Effector memory CD4-positive, alpha-beta T cell (primary cell): Measurements from ENCODE around the gene TNC.
"Not testable (repeated sequence)": the region's sequence is repeated elsewhere in the genome, so short reads cannot be mapped to it uniquely, and the experiment has no call there.

ENCODE experiments used
- DNase-seq, 3 donors: peaks; one replicate each; pipeline ENCODE4 v3.0.0-alpha.2; 2020
- H3K27ac ChIP-seq: 2 replicates; pipeline ENCODE4 v1.7.0; 2013; ENCODE audit warnings: mild to moderate bottlenecking, low read length, moderate library complexity; ENCODE audit not compliant: insufficient read depth, poor library complexity, severe bottlenecking
- H3K27me3 ChIP-seq: replicated peaks from 2 replicates; pipeline ENCODE4 v1.7.0; 2013; ENCODE audit warnings: mild to moderate bottlenecking, low read length; ENCODE audit not compliant: insufficient read depth, control insufficient read depth, poor library complexity, severe bottlenecking
- H3K36me3 ChIP-seq: 2 replicates; pipeline ENCODE4 v1.7.0; 2013; ENCODE audit warnings: mild to moderate bottlenecking, low read length, moderate library complexity; ENCODE audit not compliant: control insufficient read depth, insufficient read depth
- H3K4me1 ChIP-seq: 2 replicates; pipeline ENCODE4 v1.7.0; 2013; ENCODE audit warnings: low read length, mild to moderate bottlenecking; ENCODE audit not compliant: control insufficient read depth, insufficient read depth, poor library complexity, severe bottlenecking
- H3K4me3 ChIP-seq: 2 replicates; pipeline ENCODE4 v1.7.0; 2013; ENCODE audit warnings: low read length, low read depth, mild to moderate bottlenecking; ENCODE audit not compliant: insufficient read depth, poor library complexity, severe bottlenecking
- H3K9me3 ChIP-seq: 2 replicates; pipeline ENCODE4 v1.7.0; 2013; ENCODE audit warnings: mild to moderate bottlenecking, low read length, moderate library complexity; ENCODE audit not compliant: control insufficient read depth

The TNC gene

DNA sequence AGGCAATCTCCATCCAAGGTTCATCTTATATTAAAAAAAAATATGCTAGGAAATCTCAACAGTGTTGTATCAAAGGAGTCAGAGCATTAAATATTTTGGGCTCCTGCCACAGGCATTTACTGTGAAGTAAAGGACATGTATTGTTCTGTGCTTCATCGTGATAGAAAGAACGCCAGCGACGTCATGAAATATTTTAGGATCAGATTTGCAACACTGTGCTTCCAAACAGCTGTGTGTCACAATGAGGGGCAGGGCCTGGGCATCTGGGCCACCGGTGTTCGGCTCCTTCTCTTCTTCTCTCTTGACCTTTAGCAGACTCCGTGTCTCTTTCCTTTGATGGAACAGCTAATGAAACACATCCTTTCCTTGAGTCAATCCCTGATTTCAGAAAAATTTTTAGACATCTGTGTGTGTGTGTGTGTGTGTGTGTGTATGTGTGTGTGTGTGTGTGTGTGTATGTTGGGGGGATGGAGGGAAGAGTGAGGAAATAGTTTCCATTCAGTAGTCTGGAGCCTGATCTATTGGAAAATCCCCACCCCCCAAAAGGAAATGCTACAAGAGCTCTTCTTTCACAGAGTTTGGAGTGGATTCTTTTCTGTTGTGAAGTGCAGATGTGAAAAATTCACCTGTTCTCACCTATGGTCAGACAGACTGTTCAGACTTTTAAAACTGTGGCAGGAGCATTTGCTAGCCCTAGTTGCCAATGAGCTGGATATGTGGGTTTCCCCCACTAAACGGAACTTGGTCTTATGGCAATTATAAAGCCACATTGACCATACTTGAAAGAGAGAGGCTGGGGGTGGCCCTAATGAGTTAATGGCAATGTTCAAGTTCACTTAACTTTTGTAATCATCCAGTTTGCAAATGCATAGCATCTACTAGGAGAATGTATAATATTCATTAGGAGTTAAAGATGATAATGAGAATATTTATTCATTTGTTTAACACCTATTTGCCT, 18.1 kb upstream of the TNC start:
- H3K36me3 ChIP-seq: no peaks in the 10 kb centered on the region
- H3K27me3 ChIP-seq: no peaks in the 10 kb centered on the region
- no peak for DNase-seq
- H3K4me1 ChIP-seq: no peaks in the 10 kb centered on the region
- H3K4me3 ChIP-seq: no peak overlapping the region
- no peaks in the 10 kb centered on the region for H3K9me3 ChIP-seq
- no peak overlapping the region for H3K27ac ChIP-seq

DNA sequence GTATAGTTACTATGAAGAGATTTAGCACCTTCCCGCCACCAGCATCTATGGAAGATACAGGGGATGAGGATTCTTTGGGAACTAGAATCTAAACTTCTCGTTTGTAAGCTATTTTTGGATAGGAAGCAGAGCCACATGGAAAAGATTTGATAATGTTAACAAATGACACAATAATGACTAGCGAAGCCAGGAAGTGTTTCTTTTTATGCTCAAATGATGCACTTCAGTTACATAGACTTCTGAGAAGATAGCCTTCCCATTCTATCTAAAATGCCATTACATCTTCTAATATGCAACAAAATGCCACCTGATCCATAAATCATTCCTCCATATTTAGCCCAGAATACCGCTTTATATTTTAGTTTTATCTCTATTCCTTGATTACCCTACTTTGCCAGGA, 17.0 kb upstream of the TNC start:
- Histone ChIP-seq H3K36me3 (no peaks in the 10 kb centered on the region), H3K27ac (no peak overlapping the region), H3K4me3 (no peak overlapping the region), H3K9me3 (no peaks in the 10 kb centered on the region), H3K27me3 (no peaks in the 10 kb centered on the region), H3K4me1 (no peaks in the 10 kb centered on the region)
- no peak for DNase-seq

DNA sequence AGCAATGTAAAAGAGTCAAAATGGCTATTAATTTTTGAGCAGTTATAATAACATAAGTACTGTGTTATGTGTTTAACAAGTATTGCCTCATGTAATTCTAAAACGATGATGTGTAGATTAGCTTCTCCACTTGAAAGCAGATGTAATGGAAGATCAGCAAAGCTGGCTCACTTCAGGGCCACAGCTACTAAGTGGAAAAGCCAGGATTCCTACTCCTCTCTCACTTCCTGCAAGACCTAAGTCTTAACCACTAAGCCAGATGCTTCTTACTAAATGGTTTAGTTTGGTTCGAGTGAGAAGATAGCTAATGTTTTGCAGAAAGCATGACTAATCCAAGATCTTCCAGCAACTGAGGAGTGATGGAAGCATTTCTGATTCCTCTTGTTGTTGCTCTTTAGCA, 15.7 kb upstream of the TNC start:
- H3K4me3 ChIP-seq: no peak overlapping the region
- no peak for DNase-seq
- no peaks in the 10 kb centered on the region for H3K36me3 ChIP-seq
- H3K9me3 ChIP-seq: no peaks in the 10 kb centered on the region
- no peak overlapping the region for H3K27ac ChIP-seq
- H3K27me3 ChIP-seq: no peaks in the 10 kb centered on the region
- no peaks in the 10 kb centered on the region for H3K4me1 ChIP-seq

DNA sequence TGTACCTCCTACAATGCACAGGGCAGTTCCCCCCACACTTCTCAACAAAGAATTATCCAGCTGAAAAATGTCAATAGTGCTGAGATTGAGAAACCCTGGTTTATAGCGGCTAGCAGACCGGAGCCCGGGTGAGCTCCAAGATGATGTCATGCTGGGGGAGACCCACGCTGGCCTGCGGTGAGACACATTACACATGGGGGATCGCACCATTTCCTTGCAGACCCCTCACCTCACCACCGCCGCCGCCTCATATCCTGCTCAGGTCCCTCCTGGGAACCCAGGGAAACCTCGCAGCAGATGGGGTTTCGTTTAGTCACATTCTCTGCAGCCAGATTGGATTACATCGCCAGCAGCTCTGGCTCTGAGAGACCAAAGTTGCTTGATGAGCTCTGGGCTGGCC, 14.7 kb upstream of the TNC start:
- Histone ChIP-seq H3K4me3 (no peak overlapping the region), H3K9me3 (no peaks in the 10 kb centered on the region), H3K27ac (no peak overlapping the region), H3K36me3 (no peaks in the 10 kb centered on the region), H3K27me3 (no peaks in the 10 kb centered on the region), H3K4me1 (no peaks in the 10 kb centered on the region)
- no peak for DNase-seq

DNA sequence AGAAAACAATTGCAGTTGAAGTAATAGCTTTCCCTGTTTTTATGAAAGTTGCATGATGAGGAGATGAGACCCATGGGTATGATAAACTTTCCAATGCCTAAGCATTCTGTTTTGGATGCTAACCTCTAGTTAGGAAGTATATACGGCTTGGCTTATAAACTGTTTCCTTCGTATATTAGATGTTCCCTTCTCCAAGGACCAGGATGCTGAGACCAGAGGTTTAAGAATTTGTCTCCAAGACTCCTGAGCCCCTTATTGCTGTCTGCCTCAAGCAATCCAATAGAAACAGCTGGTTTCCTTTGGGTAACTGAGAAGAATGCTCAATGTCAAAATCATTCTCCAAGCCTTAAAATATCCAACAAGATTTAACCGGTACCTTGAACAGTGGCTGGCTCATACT, 12.2 kb upstream of the TNC start:
- DNase-seq: no peak
- H3K36me3 ChIP-seq: no peaks in the 10 kb centered on the region

DNA sequence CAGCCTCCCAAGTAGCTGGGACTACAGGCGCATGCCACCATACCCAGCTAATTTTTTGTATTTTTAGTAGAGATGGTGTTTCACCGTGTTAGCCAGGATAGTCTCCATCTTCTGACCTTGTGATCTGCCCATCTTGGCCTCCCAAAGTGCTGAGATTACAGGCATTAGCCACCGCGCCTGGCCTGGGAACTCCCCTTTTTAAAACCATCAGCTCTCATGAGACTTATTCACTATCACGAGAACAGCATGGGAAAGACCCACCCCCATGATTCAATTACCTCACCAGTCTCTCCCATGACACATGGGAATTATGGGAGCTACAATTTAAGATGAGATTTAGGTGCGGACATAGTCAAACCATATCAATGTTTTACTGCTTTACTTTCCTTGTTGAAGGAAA, 10.8 kb upstream of the TNC start:
- H3K27me3 ChIP-seq, H3K27ac ChIP-seq, H3K4me1 ChIP-seq, H3K36me3 ChIP-seq, H3K4me3 ChIP-seq, DNase-seq, H3K9me3 ChIP-seq: not testable (repeated sequence)

More for the DNA sequence above, 12.2 kb upstream of the TNC start:
- no peak overlapping the region for H3K27ac ChIP-seq
- no peaks in the 10 kb centered on the region for H3K9me3 ChIP-seq
- no peaks in the 10 kb centered on the region for H3K27me3 ChIP-seq
- H3K4me3 ChIP-seq: no peak overlapping the region
- no peaks in the 10 kb centered on the region for H3K4me1 ChIP-seq

DNA sequence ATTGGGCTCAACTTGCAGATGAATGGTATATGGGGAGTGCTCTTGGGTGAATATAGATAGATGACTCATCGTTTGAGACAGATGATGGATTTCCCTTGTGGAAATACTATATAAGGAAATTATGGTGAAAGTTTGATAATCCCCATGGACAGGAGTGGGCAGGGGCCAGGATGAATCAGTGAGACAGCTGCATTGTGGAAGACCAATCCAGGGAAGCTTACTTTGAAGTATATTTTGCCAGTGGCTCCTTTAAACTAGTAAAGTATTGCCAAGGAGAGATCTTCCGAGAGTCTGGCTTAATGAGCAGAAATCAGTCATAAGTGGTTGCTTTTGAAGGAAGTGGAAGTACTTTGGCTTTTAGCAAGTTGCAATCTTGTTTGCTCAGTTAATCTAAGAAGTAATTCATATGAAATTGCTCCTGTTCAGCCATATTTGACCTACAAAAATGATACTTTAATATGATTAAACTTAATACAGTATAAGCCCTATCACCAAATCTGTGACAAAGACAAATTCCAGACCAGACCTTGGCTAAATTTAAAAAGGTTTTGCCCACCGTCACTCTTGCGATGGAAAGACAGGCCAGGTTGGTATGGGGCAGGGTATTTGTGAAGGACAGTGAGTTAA, 9.3 kb upstream of the TNC start:
- Histone ChIP-seq H3K27ac (no peak overlapping the region), H3K27me3 (no peaks in the 10 kb centered on the region), H3K4me3 (no peak overlapping the region), H3K4me1 (no peaks in the 10 kb centered on the region), H3K36me3 (no peaks in the 10 kb centered on the region), H3K9me3 (no peaks in the 10 kb centered on the region)
- DNase-seq: no peak

DNA sequence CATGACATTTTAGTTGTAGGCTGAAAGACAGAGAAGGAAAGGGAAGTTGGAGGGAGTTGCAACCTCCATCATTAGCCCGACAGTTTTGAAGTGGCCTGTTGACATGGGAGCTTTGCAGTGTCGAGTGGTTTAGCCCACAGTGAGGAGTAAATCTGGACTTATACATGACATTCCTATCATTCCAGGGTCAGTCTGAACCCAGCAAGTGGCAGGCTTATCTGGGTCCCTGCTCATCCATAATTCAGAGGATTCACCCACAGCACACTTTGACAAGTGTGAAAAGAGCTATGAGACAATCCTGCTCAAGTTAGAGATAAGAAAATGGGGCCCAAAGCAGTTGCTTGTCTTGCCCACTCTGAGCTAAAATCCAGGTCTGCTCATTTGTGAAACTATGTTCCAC, 8.4 kb upstream of the TNC start:
- no peaks in the 10 kb centered on the region for H3K36me3 ChIP-seq
- no peak overlapping the region for H3K27ac ChIP-seq
- H3K9me3 ChIP-seq: no peaks in the 10 kb centered on the region
- H3K4me3 ChIP-seq: no peak overlapping the region
- H3K4me1 ChIP-seq: no peaks in the 10 kb centered on the region
- H3K27me3 ChIP-seq: no peaks in the 10 kb centered on the region
- no peak for DNase-seq

DNA sequence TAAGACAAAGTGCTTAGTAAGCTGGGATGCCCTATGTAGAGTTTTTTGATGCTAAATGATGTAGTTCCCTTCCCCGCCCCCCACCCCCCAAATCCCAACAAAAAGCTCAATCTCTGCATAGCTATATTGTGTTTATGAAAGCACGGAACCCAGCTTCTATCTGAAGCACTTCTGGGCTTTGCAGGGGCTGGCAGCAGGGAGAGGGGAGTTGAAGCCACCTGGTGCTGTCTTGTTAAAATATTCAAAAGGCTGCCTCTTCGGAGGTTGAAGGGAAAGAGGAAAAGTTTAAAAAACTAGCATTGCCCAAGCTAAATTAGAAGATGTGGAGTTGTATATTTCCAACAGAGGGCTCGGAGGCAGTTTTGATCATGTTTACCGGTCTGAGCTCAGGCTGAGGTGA, 5.0 kb upstream of the TNC start:
- Histone ChIP-seq H3K4me3 (no peak overlapping the region), H3K4me1 (no peaks in the 10 kb centered on the region), H3K27me3 (peaks cover 3% of the 10 kb centered on the region), H3K27ac (no peak overlapping the region), H3K36me3 (no peaks in the 10 kb centered on the region), H3K9me3 (no peaks in the 10 kb centered on the region)
- DNase-seq: no peak

DNA sequence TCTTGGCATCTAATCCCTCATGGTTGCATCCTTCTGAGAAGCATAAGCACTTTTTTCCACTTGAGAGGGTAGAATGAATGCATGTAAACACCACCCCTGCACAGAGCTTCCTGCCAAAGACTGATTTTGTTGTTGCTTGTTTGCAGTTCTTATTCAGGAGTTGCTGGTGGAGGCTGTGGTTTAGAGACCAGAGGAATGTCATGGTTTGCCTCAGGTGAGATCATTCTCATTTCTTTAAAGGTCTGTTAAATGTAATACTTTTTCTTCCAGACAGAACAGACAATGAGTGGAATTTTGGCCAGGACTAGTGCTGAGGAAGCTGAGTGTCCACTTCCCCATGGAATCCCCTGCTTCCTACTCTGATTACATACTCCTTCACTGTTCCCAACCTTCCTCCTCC, 3.2 kb upstream of the TNC start:
- no peak overlapping the region for H3K27ac ChIP-seq
- H3K4me1 ChIP-seq: no peaks in the 10 kb centered on the region
- DNase-seq: no peak
- no peaks in the 10 kb centered on the region for H3K36me3 ChIP-seq
- H3K27me3 ChIP-seq: peaks cover 6% of the 10 kb centered on the region
- no peak overlapping the region for H3K4me3 ChIP-seq
- H3K9me3 ChIP-seq: no peaks in the 10 kb centered on the region
